GM12865 (cell line): Measurements from ENCODE around the gene RUBCN.

Experiments used
- DNase-seq: peaks from one replicate; pipeline ENCODE4 v3.0.0; 2010; ENCODE audit warnings: low read depth
- H3K4me3 ChIP-seq: 2 replicates; pipeline ENCODE4 v1.5.1; 2011; ENCODE audit warnings: mild to moderate bottlenecking, low read depth, low read length, control low read depth
- CTCF ChIP-seq: IDR thresholded peaks from 2 replicates; pipeline ENCODE4 v1.5.1; 2011; ENCODE audit warnings: low read length, control low read depth, low read depth, inconsistent platforms; ENCODE audit not compliant: insufficient read depth; ENCODE audit errors: missing control alignments

The RUBCN gene

GRCh38 chr3:197687570-197687969 lies 49.1 kb downstream of the RUBCN start:
- no peak for TF ChIP-seq CTCF
- DNase-seq = no peak
- H3K4me3 ChIP-seq = no peak overlapping the region

GRCh38 chr3:197686899-197687298 lies 49.8 kb downstream of the RUBCN start:
- H3K4me3 ChIP-seq = no peak overlapping the region
- TF ChIP-seq CTCF = no peak
- no peak for DNase-seq

GRCh38 chr3:197685546-197685945 lies 51.2 kb downstream of the RUBCN start:
- TF ChIP-seq CTCF = no peak
- no peak for DNase-seq
- no peak overlapping the region for H3K4me3 ChIP-seq

GRCh38 chr3:197683191-197683590 lies 53.5 kb downstream of the RUBCN start:
- no peak for TF ChIP-seq CTCF
- no peak for DNase-seq
- no peak overlapping the region for H3K4me3 ChIP-seq

- DNase-seq = no peak
- TF ChIP-seq CTCF = no peak
- no peak overlapping the region for H3K4me3 ChIP-seq
Measured at GRCh38 chr3:197682713-197683112, 54.0 kb downstream of the RUBCN start.

GRCh38 chr3:197680955-197681521 lies 55.7 kb downstream of the RUBCN start:
- no peak for DNase-seq
- TF ChIP-seq CTCF = no peak
- no peak overlapping the region for H3K4me3 ChIP-seq

- H3K4me3 ChIP-seq = no peak overlapping the region
- no peak for DNase-seq
- no peak for TF ChIP-seq CTCF
Measured at GRCh38 chr3:197675951-197676350, 60.8 kb downstream of the RUBCN start.
